WTC11 (cell line): Measurements from ENCODE around the gene ETV1. TPM values are rescaled to one million over a fixed set of nuclear protein-coding genes. Genes with fewer than 3 reads are reported as not detected.

Source experiments
- ATAC-seq: fragments of 200-7000 bp; cut with Tn5 transposase; 2 replicates; pipeline ENCODE4 v1.10.0; 2021; ENCODE audit warnings: mild to moderate bottlenecking, moderate library complexity
- CTCF ChIA-PET: fragments of 300-600 bp; sonication (Branson Sonifier 250); formaldehyde crosslinking; loops from one replicate; lab custom pipeline; 2021; ENCODE audit warnings: antibody characterized with exemption; lab: Charles Lee
- POLR2A ChIA-PET: fragments of 350-600 bp; sonication (Branson Sonifier 250); formaldehyde crosslinking; loops from one replicate; lab custom pipeline; 2021; ENCODE audit warnings: antibody characterized with exemption; lab: Charles Lee
- DNase-seq: peaks from one replicate; pipeline ENCODE4 v3.0.0; 2021; ENCODE audit warnings: low spot score
- H3K27ac Mint-ChIP-seq: 2 replicates; pipeline ENCODE4 v1.8.0; 2021; ENCODE audit warnings: mixed read lengths
- H3K27me3 Mint-ChIP-seq: 2 replicates; pipeline ENCODE4 v1.8.0; 2021; ENCODE audit warnings: low read depth, mild to moderate bottlenecking, moderate library complexity, mixed read lengths
- H3K36me3 Mint-ChIP-seq: 2 replicates; pipeline ENCODE4 v1.8.0; 2021; ENCODE audit warnings: mixed read lengths
- H3K4me1 Mint-ChIP-seq: 2 replicates; pipeline ENCODE4 v1.8.0; 2022; ENCODE audit warnings: mixed read lengths
- H3K4me3 Mint-ChIP-seq: 2 replicates; pipeline ENCODE4 v1.8.0; 2021; ENCODE audit warnings: mild to moderate bottlenecking, moderate library complexity, mixed read lengths
- H3K9me3 Mint-ChIP-seq: 2 replicates; pipeline ENCODE4 v1.8.0; 2021; ENCODE audit warnings: mixed read lengths
- CBFB ChIP-seq: sonication (generic); formaldehyde crosslinking; IDR thresholded peaks from 2 replicates; pipeline ENCODE4 v1.8.1; 2022; ENCODE audit warnings: mild to moderate bottlenecking, low read depth, missing genetic modification reagents
- CDX4 ChIP-seq: fragments of 250-450 bp; sonication (Bioruptor Pico); IDR thresholded peaks from 2 replicates; pipeline ENCODE4 v1.9.0; 2021; ENCODE audit warnings: moderate library complexity, mild to moderate bottlenecking, inconsistent platforms, borderline replicate concordance
- E2F1 ChIP-seq: sonication (generic); formaldehyde crosslinking; IDR thresholded peaks from 2 replicates; pipeline ENCODE4 v1.8.0; 2022; ENCODE audit warnings: mild to moderate bottlenecking, missing genetic modification reagents
- E2F5 ChIP-seq: sonication (generic); formaldehyde crosslinking; IDR thresholded peaks from 2 replicates; pipeline ENCODE4 v1.8.1; 2022; ENCODE audit warnings: mild to moderate bottlenecking, moderate library complexity, missing genetic modification reagents
- ELF4 ChIP-seq: sonication (generic); formaldehyde crosslinking; IDR thresholded peaks from 2 replicates; pipeline ENCODE4 v1.8.1; 2022; ENCODE audit warnings: low read depth, mild to moderate bottlenecking, moderate library complexity, missing genetic modification reagents
- FOXJ3 ChIP-seq: sonication (generic); formaldehyde crosslinking; IDR thresholded peaks from 2 replicates; pipeline ENCODE4 v1.9.0; 2021; ENCODE audit warnings: missing genetic modification reagents, mild to moderate bottlenecking, borderline replicate concordance
- FOXK1 ChIP-seq: sonication (generic); formaldehyde crosslinking; IDR thresholded peaks from 2 replicates; pipeline ENCODE4 v1.8.0; 2022; ENCODE audit warnings: mild to moderate bottlenecking, moderate library complexity, missing genetic modification reagents
- GRHL2 ChIP-seq: fragments of 250-450 bp; sonication (Bioruptor Pico); IDR thresholded peaks from 2 replicates; pipeline ENCODE4 v1.8.0; 2022; ENCODE audit warnings: mild to moderate bottlenecking, moderate library complexity; ENCODE audit not compliant: insufficient replicate concordance, severe bottlenecking
- IRF1 ChIP-seq: sonication (generic); formaldehyde crosslinking; IDR thresholded peaks from 2 replicates; pipeline ENCODE4 v1.8.0; 2023; ENCODE audit warnings: missing genetic modification reagents
- KAT7 ChIP-seq: sonication (generic); formaldehyde crosslinking; IDR thresholded peaks from 2 replicates; pipeline ENCODE4 v1.8.1; 2023; ENCODE audit warnings: missing genetic modification reagents, mild to moderate bottlenecking, borderline replicate concordance
- MAX ChIP-seq: sonication (generic); formaldehyde crosslinking; IDR thresholded peaks from 2 replicates; pipeline ENCODE4 v1.8.0; 2022; ENCODE audit warnings: mild to moderate bottlenecking, missing genetic modification reagents
- NFATC4 ChIP-seq: fragments of 250-450 bp; sonication (Bioruptor Pico); IDR thresholded peaks from 2 replicates; pipeline ENCODE4 v1.9.0; 2021; ENCODE audit warnings: mild to moderate bottlenecking
- NR1H2 ChIP-seq: sonication (generic); formaldehyde crosslinking; IDR thresholded peaks from 2 replicates; pipeline ENCODE4 v1.9.0; 2021; ENCODE audit warnings: mild to moderate bottlenecking, moderate library complexity, missing genetic modification reagents
- OVOL2 ChIP-seq: fragments of 250-450 bp; sonication (Bioruptor Pico); IDR thresholded peaks from 2 replicates; pipeline ENCODE4 v1.9.0; 2021; ENCODE audit warnings: mild to moderate bottlenecking, borderline replicate concordance
- PREB ChIP-seq: sonication (generic); formaldehyde crosslinking; IDR thresholded peaks from 2 replicates; pipeline ENCODE4 v1.8.1; 2022; ENCODE audit warnings: mild to moderate bottlenecking, missing genetic modification reagents, moderate library complexity, borderline replicate concordance
- RORB ChIP-seq: fragments of 250-450 bp; sonication (Bioruptor Pico); IDR thresholded peaks from 2 replicates; pipeline ENCODE4 v1.9.0; 2021; ENCODE audit warnings: mild to moderate bottlenecking
- TCF7 ChIP-seq: sonication (generic); formaldehyde crosslinking; IDR thresholded peaks from 2 replicates; pipeline ENCODE4 v1.8.0; 2022; ENCODE audit warnings: mild to moderate bottlenecking, low read depth, missing genetic modification reagents, moderate library complexity
- TEAD1 ChIP-seq: sonication (generic); formaldehyde crosslinking; IDR thresholded peaks from 2 replicates; pipeline ENCODE4 v1.8.0; 2022; ENCODE audit warnings: mild to moderate bottlenecking, missing genetic modification reagents
- USF1 ChIP-seq: sonication (generic); formaldehyde crosslinking; IDR thresholded peaks from 2 replicates; pipeline ENCODE4 v1.8.0; 2022; ENCODE audit warnings: mild to moderate bottlenecking, missing genetic modification reagents
- ZMAT4 ChIP-seq: fragments of 250-450 bp; sonication (Bioruptor Pico); IDR thresholded peaks from 2 replicates; pipeline ENCODE4 v1.9.0; 2021; ENCODE audit warnings: mild to moderate bottlenecking
- ZNF263 ChIP-seq: sonication (generic); formaldehyde crosslinking; IDR thresholded peaks from 2 replicates; pipeline ENCODE4 v1.8.1; 2022; ENCODE audit warnings: low read depth, mild to moderate bottlenecking, moderate library complexity, missing genetic modification reagents
- ZNF317 ChIP-seq: sonication (generic); formaldehyde crosslinking; IDR thresholded peaks from 2 replicates; pipeline ENCODE4 v1.8.1; 2023; ENCODE audit warnings: low read depth, mild to moderate bottlenecking, moderate library complexity, missing genetic modification reagents, borderline replicate concordance
- ZNF423 ChIP-seq: fragments of 250-450 bp; sonication (Bioruptor Pico); IDR thresholded peaks from 2 replicates; pipeline ENCODE4 v2.1.2; 2022; ENCODE audit warnings: mild to moderate bottlenecking, moderate library complexity
- ZSCAN18 ChIP-seq: fragments of 250-450 bp; sonication (Bioruptor Pico); IDR thresholded peaks from 2 replicates; pipeline ENCODE4 v2.1.2; 2022; ENCODE audit warnings: mild to moderate bottlenecking, moderate library complexity
- total RNA-seq: library from RNA; stranded (reverse); gene quantifications from 3 replicates; pipeline ENCODE4 v1.2.3, GENCODE V29; 2021

Gene ETV1
- total RNA-seq, 1 experiment from 2014 or later = 76.6 TPM

GRCh38 chr7:13872709-13873108 lies 116.8 kb downstream of the ETV1 start:
- H3K9me3 Mint-ChIP-seq = no peaks in the 10 kb centered on the region
- H3K4me1 Mint-ChIP-seq = no peaks in the 10 kb centered on the region
- POLR2A ChIA-PET = no interaction called here
- H3K27me3 Mint-ChIP-seq = no peaks in the 10 kb centered on the region
- CTCF ChIA-PET = no interaction called here
- TF ChIP-seq PREB (CRISPR knock-in tag) = no peak
- TF ChIP-seq E2F5 = no peak
- TF ChIP-seq E2F1 (CRISPR knock-in tag) = no peak
- no peak for TF ChIP-seq FOXJ3 (CRISPR knock-in tag)
- no peak for TF ChIP-seq TEAD1 (CRISPR knock-in tag)
- no peak for TF ChIP-seq RORB (CRISPR knock-in tag)
- TF ChIP-seq ZSCAN18 = no peak
- no peak for TF ChIP-seq ZNF317 (CRISPR knock-in tag)
- TF ChIP-seq ZNF263 (CRISPR knock-in tag) = no peak
- TF ChIP-seq KAT7 (CRISPR knock-in tag) = no peak
- TF ChIP-seq ZNF423 (CRISPR knock-in tag) = no peak
- TF ChIP-seq GRHL2 (CRISPR knock-in tag) = no peak
- TF ChIP-seq FOXK1 (CRISPR knock-in tag) = no peak
- no peak for TF ChIP-seq TCF7 (CRISPR knock-in tag)
- no peak for TF ChIP-seq CBFB
- TF ChIP-seq NFATC4 = no peak
- no peak for TF ChIP-seq IRF1 (CRISPR knock-in tag)
- no peak for TF ChIP-seq NR1H2
- TF ChIP-seq ELF4 (CRISPR knock-in tag) = no peak
- no peak for TF ChIP-seq USF1
- TF ChIP-seq, all 79 proteins: peak for 0
- Mint-ChIP-seq H3K27ac (no peak overlapping the region), H3K36me3 (no peaks in the 10 kb centered on the region), H3K4me3 (no peak overlapping the region)
- DNase-seq (no peak), ATAC-seq (no peak)

GRCh38 chr7:13871008-13871407 lies 118.5 kb downstream of the ETV1 start:
- H3K27ac Mint-ChIP-seq = no peak overlapping the region
- H3K27me3 Mint-ChIP-seq = no peaks in the 10 kb centered on the region
- no peaks in the 10 kb centered on the region; the same call in 1 of the 2 replicates for H3K9me3 Mint-ChIP-seq
- ChIA-PET POLR2A (no interaction called here), CTCF (no interaction called here)
- no peak overlapping the region for H3K4me3 Mint-ChIP-seq
- H3K36me3 Mint-ChIP-seq = no peaks in the 10 kb centered on the region
- no peak for DNase-seq
- no peak for ATAC-seq
- no peaks in the 10 kb centered on the region for H3K4me1 Mint-ChIP-seq
- TF ChIP-seq OVOL2 (no peak), CDX4 (CRISPR knock-in tag) (no peak), RORB (CRISPR knock-in tag) (no peak), ZMAT4 (CRISPR knock-in tag) (no peak), MAX (no peak), PREB (CRISPR knock-in tag) (no peak), ZNF263 (CRISPR knock-in tag) (no peak)
